HEK293 (cell line): ENCODE measurements around the gene CDKN3.

ENCODE experiments used
- CTCF ChIA-PET: fragments of 350-600 bp; formaldehyde crosslinking; extraction: SDS; loops from one replicate; lab custom pipeline; 2021; ENCODE audit warnings: antibody characterized with exemption; lab: Yijun Ruan, JAX
- POLR2A ChIA-PET: fragments of 300-600 bp; formaldehyde crosslinking; extraction: SDS; loops from one replicate; lab custom pipeline; 2020; ENCODE audit warnings: antibody characterized with exemption, inconsistent platforms; lab: Yijun Ruan, JAX
- H3K27ac ChIP-seq: fragments of 200-500 bp; sonication (Bioruptor generic); 2 replicates; pipeline ENCODE4 v1.5.1; 2014; ENCODE audit warnings: low read depth, low read length, control low read depth, inconsistent platforms; ENCODE audit errors: extremely low read depth
- H3K36me3 ChIP-seq, 2 experiments: fragments of 200-500 bp in 1 of 2; sonication (Bioruptor generic) in 1 of 2; 1 replicate in 1 of 2; 2 replicates in 1 of 2; pipeline ENCODE4 v1.5.1; 2014 to 2017; ENCODE audit warnings: inconsistent platforms in 2 of 2, low read length in 2 of 2; ENCODE audit not compliant: control insufficient read depth in 2 of 2, insufficient read depth in 1 of 2
- H3K4me1 ChIP-seq: fragments of 200-500 bp; sonication (Bioruptor generic); 2 replicates; pipeline ENCODE4 v1.5.1; 2014; ENCODE audit warnings: mild to moderate bottlenecking, low read length, inconsistent platforms; ENCODE audit not compliant: control insufficient read depth, insufficient read depth
- H3K4me3 ChIP-seq: 2 replicates; pipeline ENCODE4 v1.5.1; 2011; ENCODE audit warnings: low read depth, mild to moderate bottlenecking, control low read depth, low read length, moderate library complexity
- H3K9me3 ChIP-seq: fragments of 200-500 bp; sonication (Bioruptor generic); 2 replicates; pipeline ENCODE4 v1.5.1; 2014; ENCODE audit warnings: low read depth, low read length, inconsistent platforms; ENCODE audit not compliant: control insufficient read depth, insufficient read depth
- IKZF3 ChIP-seq: fragments of 450-650 bp; IDR thresholded peaks from 2 replicates; pipeline ENCODE4 v1.5.0; 2018; ENCODE audit warnings: missing biosample characterization, mild to moderate bottlenecking, missing genetic modification characterization, moderate library complexity
- KLF1 ChIP-seq: fragments of 450-650 bp; formaldehyde crosslinking; IDR thresholded peaks from 2 replicates; pipeline ENCODE4 v1.5.1; 2016; ENCODE audit warnings: missing biosample characterization, missing genetic modification characterization
- MYNN ChIP-seq: fragments of 450-650 bp; formaldehyde crosslinking; IDR thresholded peaks from 2 replicates; pipeline ENCODE4 v1.5.1; 2016; ENCODE audit warnings: missing biosample characterization, missing genetic modification characterization, borderline replicate concordance
- SCRT2 ChIP-seq: fragments of 450-650 bp; formaldehyde crosslinking; IDR thresholded peaks from 2 replicates; pipeline ENCODE4 v1.5.1; 2016; ENCODE audit warnings: missing biosample characterization, missing genetic modification characterization
- ZBTB48 ChIP-seq: fragments of 450-650 bp; formaldehyde crosslinking; IDR thresholded peaks from 2 replicates; pipeline ENCODE4 v1.5.1; 2016; ENCODE audit warnings: missing biosample characterization, missing genetic modification characterization
- ZNF335 ChIP-seq: fragments of 450-650 bp; formaldehyde crosslinking; conservative IDR thresholded peaks from 2 replicates; pipeline ENCODE4 v1.5.1; 2016; ENCODE audit warnings: missing biosample characterization, missing genetic modification characterization
- ZNF596 ChIP-seq: fragments of 450-650 bp; IDR thresholded peaks from 2 replicates; pipeline ENCODE4 v1.5.0; 2018; ENCODE audit warnings: missing biosample characterization, mild to moderate bottlenecking, missing genetic modification characterization, moderate library complexity
- ZNF654 ChIP-seq: fragments of 450-650 bp; formaldehyde crosslinking; IDR thresholded peaks from 2 replicates; pipeline ENCODE4 v1.5.1; 2016; ENCODE audit warnings: low read depth, missing biosample characterization, missing genetic modification characterization
- ZNF792 ChIP-seq: fragments of 450-650 bp; formaldehyde crosslinking; IDR thresholded peaks from 2 replicates; pipeline ENCODE4 v1.5.1; 2016; ENCODE audit warnings: missing biosample characterization, missing genetic modification characterization
- TF ChIP-seq, protein P1 (sequence below): fragments of 450-650 bp; formaldehyde crosslinking; IDR thresholded peaks from 2 replicates; pipeline ENCODE4 v1.5.1; 2017; ENCODE audit warnings: missing biosample characterization, missing genetic modification characterization
- TF ChIP-seq, protein P2 (sequence below): fragments of 450-650 bp; formaldehyde crosslinking; IDR thresholded peaks from 2 replicates; pipeline ENCODE4 v1.5.1; 2016; ENCODE audit warnings: missing biosample characterization, missing genetic modification characterization
- TF ChIP-seq, protein P3 (sequence below): fragments of 450-650 bp; formaldehyde crosslinking; IDR thresholded peaks from 2 replicates; pipeline ENCODE4 v1.5.1; 2016; ENCODE audit warnings: missing biosample characterization, missing genetic modification characterization
- TF ChIP-seq, protein P4 (sequence below): fragments of 450-650 bp; formaldehyde crosslinking; IDR thresholded peaks from 2 replicates; pipeline ENCODE4 v1.5.1; 2016; ENCODE audit warnings: missing biosample characterization, missing genetic modification characterization
- TF ChIP-seq, protein P5 (sequence below): fragments of 450-650 bp; formaldehyde crosslinking; IDR thresholded peaks from 2 replicates; pipeline ENCODE4 v1.5.1; 2016; ENCODE audit warnings: missing biosample characterization, missing genetic modification characterization
- TF ChIP-seq, protein P6 (sequence below): fragments of 450-650 bp; formaldehyde crosslinking; IDR thresholded peaks from 2 replicates; pipeline ENCODE4 v1.5.1; 2016; ENCODE audit warnings: missing biosample characterization, missing genetic modification characterization, low read depth

The CDKN3 gene

DNA sequence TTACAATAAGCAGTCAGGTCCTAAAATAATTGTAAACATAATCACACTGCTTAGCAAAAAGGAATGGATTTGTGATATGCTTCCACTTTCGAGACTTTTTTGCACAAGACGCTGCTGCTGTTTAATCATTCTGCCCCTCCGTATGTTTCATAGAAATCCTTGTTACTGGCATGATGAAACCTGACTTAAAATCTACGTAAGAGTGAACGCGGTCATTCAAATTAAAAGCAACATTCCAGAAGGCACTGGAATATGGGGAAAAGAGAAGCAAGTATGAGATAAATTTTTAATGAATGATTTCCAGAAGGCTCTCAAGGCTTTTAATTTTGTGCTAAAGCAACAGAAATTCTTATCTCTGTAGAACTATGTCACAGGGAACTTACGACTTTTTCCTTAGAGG lies 43.2 kb downstream of the CDKN3 start:
- TF ChIP-seq MYNN (tag by site-specific recombination) (0 out of 2 replicates have a peak, but pooled peaks have one; percentile 14), IKZF3 (tag by site-specific recombination) (0 out of 2 replicates have a peak, but pooled peaks have one; percentile 24), ZNF792 (tag by site-specific recombination) (no peak)
- Histone ChIP-seq H3K36me3 (peaks cover 0 to 3% of the 10 kb centered on the region in 2 experiments; a peak in 1 of 3 replicates), H3K4me3 (peak overlapping the region; percentile 98), H3K27ac (no peak overlapping the region; the same call in 1 of the 2 replicates), H3K9me3 (no peaks in the 10 kb centered on the region), H3K4me1 (peaks cover 28% of the 10 kb centered on the region)
- POLR2A ChIA-PET, result interaction anchor here (1.5 kb wide), 1 partner anchor 43 kb away, joined by 4 read pairs; no protein-coding TSS in a partner anchor
- CTCF ChIA-PET, result interaction anchor here (0.6 to 1.3 kb wide), 3 partner anchors 8 to 541 kb away, joined by 3 read pairs; no protein-coding TSS in a partner anchor

DNA sequence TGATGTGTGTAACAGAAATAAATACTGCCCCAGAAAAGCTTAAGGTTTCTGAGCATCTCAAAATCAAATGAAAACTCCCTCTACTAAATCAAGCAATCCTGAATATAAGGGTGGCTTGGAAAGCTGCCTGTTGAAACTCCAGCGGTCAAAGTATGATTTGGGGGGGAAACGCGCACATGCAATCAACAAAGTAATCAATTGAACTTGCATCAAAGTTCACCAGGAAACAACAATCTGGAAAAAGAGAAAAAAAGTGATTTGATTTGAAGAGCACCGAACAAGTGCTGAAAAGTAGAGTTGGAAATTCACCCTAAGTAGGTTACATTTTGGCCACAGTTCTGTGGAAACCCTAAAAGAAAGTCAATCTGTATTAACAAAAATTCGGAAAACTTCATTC lies 43.7 kb downstream of the CDKN3 start:
- Histone ChIP-seq H3K9me3 (no peaks in the 10 kb centered on the region), H3K4me1 (peaks cover 26% of the 10 kb centered on the region), H3K4me3 (peak overlapping the region; percentile 98), H3K27ac (peak overlapping the region; percentile 95), H3K36me3 (peaks cover 0 to 3% of the 10 kb centered on the region in 2 experiments; a peak in 1 of 3 replicates)
- ChIA-PET CTCF (interaction anchor here (0.6 to 1.3 kb wide), 5 partner anchors 9 to 1497 kb away, joined by 3 to 6 read pairs (median 3); no protein-coding TSS in a partner anchor), POLR2A (interaction anchor here (1.5 kb wide), 1 partner anchor 43 kb away, joined by 4 read pairs; no protein-coding TSS in a partner anchor)
- TF ChIP-seq ZNF335 (peak; percentile 95), SCRT2 (tag by site-specific recombination) (0 out of 2 replicates have a peak, but pooled peaks have one; percentile 26), KLF1 (no peak), ZNF654 (tag by site-specific recombination) (no peak)
- TF ChIP-seq, protein P1, sequence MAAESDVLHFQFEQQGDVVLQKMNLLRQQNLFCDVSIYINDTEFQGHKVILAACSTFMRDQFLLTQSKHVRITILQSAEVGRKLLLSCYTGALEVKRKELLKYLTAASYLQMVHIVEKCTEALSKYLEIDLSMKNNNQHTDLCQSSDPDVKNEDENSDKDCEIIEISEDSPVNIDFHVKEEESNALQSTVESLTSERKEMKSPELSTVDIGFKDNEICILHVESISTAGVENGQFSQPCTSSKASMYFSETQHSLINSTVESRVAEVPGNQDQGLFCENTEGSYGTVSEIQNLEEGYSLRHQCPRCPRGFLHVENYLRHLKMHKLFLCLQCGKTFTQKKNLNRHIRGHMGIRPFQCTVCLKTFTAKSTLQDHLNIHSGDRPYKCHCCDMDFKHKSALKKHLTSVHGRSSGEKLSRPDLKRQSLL (tag by site-specific recombination), result no peak
- TF ChIP-seq, protein P2, sequence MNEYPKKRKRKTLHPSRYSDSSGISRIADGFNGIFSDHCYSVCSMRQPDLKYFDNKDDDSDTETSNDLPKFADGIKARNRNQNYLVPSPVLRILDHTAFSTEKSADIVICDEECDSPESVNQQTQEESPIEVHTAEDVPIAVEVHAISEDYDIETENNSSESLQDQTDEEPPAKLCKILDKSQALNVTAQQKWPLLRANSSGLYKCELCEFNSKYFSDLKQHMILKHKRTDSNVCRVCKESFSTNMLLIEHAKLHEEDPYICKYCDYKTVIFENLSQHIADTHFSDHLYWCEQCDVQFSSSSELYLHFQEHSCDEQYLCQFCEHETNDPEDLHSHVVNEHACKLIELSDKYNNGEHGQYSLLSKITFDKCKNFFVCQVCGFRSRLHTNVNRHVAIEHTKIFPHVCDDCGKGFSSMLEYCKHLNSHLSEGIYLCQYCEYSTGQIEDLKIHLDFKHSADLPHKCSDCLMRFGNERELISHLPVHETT (tag by site-specific recombination), result no peak
- TF ChIP-seq, protein P3, sequence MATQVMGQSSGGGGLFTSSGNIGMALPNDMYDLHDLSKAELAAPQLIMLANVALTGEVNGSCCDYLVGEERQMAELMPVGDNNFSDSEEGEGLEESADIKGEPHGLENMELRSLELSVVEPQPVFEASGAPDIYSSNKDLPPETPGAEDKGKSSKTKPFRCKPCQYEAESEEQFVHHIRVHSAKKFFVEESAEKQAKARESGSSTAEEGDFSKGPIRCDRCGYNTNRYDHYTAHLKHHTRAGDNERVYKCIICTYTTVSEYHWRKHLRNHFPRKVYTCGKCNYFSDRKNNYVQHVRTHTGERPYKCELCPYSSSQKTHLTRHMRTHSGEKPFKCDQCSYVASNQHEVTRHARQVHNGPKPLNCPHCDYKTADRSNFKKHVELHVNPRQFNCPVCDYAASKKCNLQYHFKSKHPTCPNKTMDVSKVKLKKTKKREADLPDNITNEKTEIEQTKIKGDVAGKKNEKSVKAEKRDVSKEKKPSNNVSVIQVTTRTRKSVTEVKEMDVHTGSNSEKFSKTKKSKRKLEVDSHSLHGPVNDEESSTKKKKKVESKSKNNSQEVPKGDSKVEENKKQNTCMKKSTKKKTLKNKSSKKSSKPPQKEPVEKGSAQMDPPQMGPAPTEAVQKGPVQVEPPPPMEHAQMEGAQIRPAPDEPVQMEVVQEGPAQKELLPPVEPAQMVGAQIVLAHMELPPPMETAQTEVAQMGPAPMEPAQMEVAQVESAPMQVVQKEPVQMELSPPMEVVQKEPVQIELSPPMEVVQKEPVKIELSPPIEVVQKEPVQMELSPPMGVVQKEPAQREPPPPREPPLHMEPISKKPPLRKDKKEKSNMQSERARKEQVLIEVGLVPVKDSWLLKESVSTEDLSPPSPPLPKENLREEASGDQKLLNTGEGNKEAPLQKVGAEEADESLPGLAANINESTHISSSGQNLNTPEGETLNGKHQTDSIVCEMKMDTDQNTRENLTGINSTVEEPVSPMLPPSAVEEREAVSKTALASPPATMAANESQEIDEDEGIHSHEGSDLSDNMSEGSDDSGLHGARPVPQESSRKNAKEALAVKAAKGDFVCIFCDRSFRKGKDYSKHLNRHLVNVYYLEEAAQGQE (tag by site-specific recombination), result no peak

DNA sequence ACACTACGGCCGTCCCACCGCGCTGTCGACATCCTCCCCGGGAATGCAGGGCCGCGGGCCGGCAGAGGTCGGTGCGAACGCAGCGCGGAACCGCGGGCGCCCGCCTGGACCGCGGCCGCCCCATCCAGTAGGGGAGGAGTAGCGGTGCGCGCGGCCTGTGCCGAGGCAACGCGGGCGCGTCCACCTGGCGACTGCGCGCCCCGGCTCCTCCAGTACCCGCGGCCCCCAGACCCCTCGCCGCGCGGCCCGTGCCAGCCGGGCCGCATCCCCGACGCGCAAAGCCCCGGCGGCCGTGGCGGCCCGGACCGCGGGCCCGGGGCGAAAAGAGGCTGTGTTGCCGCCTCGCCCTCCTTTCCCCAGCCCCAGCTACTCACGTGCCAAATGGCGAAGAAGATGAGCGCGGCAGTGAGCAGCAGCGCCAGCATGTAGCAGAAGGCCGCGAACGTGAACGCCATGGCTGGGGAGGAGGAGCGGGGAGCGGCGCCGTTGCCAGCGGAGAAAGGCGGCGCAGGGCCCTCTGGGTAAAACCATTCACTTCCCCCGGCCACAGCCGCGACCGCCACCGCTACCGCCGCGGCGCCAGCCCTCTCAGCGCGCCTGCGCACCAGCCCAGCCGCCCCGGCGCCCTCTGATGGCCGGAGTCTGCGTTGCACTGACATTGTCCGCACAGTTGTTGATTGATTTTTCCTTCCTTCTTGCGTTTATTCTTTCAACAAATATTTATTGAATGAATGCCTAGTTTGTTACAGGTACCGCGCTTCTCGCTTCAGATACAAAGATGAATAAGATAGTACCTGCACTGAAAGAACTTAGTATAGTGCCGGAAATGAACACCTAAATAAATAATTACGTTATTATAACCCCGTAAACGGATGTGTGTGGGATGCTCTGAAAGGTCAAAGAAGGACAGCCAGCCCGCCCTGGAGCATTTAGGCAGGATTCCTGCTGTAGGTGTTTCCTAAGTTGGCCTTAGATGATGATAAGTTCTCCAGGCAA lies 44.4 kb downstream of the CDKN3 start, which contains the start of gene CNIH1:
Gene CNIH1 (minus strand): TSS at position 502 of the 996 bp plus-strand sequence. CDS start 47 bp downstream, at position 455.
- Histone ChIP-seq H3K27ac (peak within 1 kb of the TSS; percentile 95), H3K9me3 (no peaks in the 10 kb centered on the region), H3K36me3 (no peaks in the 10 kb centered on the region), H3K4me3 (peak within 1 kb of the TSS; percentile 98), H3K4me1 (peaks cover 21% of the 10 kb centered on the region)
- ChIA-PET CTCF (interaction anchor here (0.6 to 1.3 kb wide), 10 partner anchors 9 to 1498 kb away, joined by 3 to 6 read pairs (median 3); partner anchors contain the start of gene CGRRF1), POLR2A (interaction anchor here (1.0 to 1.5 kb wide), 2 partner anchors 44 to 47 kb away, joined by 4 read pairs; no protein-coding TSS in a partner anchor)
- TF ChIP-seq ZNF596 (tag by site-specific recombination) (peak; percentile 27; the same call in 1 of the 2 replicates), ZBTB48 (tag by site-specific recombination) (no peak), KLF1 (peak; percentile 72)
- TF ChIP-seq, protein P4, sequence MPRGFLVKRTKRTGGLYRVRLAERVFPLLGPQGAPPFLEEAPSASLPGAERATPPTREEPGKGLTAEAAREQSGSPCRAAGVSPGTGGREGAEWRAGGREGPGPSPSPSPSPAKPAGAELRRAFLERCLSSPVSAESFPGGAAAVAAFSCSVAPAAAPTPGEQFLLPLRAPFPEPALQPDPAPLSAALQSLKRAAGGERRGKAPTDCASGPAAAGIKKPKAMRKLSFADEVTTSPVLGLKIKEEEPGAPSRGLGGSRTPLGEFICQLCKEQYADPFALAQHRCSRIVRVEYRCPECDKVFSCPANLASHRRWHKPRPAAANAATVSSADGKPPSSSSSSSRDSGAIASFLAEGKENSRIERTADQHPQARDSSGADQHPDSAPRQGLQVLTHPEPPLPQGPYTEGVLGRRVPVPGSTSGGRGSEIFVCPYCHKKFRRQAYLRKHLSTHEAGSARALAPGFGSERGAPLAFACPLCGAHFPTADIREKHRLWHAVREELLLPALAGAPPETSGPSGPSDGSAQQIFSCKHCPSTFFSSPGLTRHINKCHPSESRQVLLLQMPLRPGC (tag by site-specific recombination), result no peak
- TF ChIP-seq, protein P5, sequence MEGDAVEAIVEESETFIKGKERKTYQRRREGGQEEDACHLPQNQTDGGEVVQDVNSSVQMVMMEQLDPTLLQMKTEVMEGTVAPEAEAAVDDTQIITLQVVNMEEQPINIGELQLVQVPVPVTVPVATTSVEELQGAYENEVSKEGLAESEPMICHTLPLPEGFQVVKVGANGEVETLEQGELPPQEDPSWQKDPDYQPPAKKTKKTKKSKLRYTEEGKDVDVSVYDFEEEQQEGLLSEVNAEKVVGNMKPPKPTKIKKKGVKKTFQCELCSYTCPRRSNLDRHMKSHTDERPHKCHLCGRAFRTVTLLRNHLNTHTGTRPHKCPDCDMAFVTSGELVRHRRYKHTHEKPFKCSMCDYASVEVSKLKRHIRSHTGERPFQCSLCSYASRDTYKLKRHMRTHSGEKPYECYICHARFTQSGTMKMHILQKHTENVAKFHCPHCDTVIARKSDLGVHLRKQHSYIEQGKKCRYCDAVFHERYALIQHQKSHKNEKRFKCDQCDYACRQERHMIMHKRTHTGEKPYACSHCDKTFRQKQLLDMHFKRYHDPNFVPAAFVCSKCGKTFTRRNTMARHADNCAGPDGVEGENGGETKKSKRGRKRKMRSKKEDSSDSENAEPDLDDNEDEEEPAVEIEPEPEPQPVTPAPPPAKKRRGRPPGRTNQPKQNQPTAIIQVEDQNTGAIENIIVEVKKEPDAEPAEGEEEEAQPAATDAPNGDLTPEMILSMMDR (tag by site-specific recombination), result peak; percentile 80
- TF ChIP-seq, protein P6, sequence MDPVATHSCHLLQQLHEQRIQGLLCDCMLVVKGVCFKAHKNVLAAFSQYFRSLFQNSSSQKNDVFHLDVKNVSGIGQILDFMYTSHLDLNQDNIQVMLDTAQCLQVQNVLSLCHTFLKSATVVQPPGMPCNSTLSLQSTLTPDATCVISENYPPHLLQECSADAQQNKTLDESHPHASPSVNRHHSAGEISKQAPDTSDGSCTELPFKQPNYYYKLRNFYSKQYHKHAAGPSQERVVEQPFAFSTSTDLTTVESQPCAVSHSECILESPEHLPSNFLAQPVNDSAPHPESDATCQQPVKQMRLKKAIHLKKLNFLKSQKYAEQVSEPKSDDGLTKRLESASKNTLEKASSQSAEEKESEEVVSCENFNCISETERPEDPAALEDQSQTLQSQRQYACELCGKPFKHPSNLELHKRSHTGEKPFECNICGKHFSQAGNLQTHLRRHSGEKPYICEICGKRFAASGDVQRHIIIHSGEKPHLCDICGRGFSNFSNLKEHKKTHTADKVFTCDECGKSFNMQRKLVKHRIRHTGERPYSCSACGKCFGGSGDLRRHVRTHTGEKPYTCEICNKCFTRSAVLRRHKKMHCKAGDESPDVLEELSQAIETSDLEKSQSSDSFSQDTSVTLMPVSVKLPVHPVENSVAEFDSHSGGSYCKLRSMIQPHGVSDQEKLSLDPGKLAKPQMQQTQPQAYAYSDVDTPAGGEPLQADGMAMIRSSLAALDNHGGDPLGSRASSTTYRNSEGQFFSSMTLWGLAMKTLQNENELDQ (tag by site-specific recombination), result no peak
